ENCODE data around the gene AKT3.

Gene AKT3

GRCh38 chr1:243482141-243483022 is 367.7 kb downstream of the AKT3 start:
- no peak for DNase-seq

- DNase-seq, result no peak
Observed at GRCh38 chr1:243481101-243481500, 368.9 kb downstream of the AKT3 start.

DNA sequence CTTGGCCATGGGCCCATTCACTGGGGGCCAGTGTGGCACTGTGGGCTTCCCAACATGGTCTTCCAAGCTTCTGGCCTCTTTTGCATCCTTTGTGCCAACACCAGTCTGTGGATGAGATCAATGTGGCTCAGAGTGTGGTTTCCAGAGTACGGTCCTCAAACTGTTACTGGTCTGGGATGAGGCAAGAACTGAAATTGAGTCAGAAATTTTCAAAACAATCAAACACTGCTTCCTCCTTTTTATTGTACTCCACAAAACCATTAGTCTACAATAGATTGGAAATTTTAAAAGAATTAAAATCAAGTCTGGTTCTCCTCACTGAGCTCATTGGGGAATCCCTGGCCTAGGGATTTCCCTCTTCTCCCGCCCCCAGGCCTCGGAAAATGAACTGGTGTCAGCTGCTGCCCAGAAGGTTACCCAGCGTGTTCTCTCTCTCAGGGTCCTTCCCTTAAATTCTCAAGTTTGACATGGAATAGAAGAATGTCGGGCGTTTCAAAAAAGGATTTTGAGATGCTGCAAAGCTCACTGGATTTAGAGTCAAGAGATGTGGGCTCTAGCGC is 372.2 kb downstream of the AKT3 start:
- DNase-seq, result no peak

DNA sequence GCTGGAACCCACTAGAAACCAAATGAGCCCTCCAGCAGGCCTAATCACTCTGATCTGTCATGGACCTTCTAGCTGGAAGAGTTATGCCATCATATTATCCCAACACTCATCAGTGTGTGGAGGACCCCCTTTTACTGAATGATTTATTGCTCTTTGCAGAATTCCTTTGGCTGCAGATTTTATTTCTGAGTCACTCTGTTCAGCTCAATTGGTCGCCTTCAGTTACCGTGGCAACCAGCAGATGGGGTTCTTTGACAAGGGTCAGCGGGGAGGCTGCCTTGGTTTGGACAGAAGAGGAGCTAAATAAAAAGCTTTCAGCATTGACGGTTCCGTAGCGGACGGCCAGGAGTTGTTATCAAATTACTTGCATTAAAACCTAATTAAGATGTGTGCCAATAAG is 374.1 kb downstream of the AKT3 start:
- no peak for DNase-seq

DNA sequence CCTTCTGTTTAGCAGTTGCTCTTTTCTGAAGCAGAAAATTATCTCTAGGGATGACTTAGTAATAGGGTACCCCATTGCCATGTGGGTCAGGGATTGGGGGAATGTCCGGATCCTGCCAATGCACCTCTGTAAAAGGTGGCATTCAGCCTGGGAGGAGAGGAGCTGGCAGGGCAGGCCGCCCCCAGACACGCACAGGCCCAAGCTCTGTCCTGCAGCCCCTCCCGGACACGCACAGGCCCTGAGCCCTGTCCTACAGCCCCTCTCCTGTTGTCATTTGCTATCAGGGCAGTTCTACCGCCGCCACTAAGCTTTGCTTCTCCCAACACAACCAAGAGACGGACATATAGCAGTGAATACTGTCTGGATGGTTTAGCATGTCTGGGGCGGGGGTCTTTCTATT is 375.1 kb downstream of the AKT3 start:
- no peak for DNase-seq

DNA sequence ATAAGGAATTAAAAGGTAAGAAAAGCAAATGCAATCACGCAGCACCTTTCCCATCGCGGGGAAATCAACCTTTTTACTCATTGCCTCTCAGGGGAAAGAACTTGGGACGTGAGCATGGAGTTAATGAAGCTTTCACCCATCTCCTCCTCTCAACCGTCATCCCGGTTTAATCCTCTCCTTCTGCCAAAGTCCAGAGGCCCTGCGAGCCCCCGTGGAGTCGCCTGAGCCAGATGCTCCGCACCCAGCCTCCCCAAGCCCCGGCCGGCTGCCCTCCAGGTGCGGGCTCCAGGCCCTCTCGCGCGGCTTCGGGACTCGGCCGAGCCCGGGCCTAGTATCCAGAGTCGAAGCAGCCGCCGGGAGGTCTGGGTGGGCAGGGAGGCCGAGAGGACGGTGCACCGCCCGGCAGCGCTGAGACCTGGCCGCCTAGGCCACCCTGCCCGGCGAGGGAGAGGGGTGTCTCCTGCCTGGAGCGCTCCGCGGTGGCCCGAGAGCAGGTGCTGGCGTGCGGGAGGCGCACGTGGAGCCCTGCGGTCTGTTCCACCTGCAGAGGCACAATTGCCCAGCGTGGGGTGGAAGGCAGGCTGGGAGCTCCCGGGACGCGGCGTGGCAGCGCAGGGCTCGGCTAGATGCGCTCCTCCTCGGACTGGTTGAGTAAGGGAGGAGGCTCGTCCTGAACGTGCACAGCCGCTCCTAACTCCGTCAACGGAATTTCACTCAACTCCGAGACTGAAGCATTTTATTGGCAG is 375.7 kb downstream of the AKT3 start:
- DNase-seq, result no peak

DNA sequence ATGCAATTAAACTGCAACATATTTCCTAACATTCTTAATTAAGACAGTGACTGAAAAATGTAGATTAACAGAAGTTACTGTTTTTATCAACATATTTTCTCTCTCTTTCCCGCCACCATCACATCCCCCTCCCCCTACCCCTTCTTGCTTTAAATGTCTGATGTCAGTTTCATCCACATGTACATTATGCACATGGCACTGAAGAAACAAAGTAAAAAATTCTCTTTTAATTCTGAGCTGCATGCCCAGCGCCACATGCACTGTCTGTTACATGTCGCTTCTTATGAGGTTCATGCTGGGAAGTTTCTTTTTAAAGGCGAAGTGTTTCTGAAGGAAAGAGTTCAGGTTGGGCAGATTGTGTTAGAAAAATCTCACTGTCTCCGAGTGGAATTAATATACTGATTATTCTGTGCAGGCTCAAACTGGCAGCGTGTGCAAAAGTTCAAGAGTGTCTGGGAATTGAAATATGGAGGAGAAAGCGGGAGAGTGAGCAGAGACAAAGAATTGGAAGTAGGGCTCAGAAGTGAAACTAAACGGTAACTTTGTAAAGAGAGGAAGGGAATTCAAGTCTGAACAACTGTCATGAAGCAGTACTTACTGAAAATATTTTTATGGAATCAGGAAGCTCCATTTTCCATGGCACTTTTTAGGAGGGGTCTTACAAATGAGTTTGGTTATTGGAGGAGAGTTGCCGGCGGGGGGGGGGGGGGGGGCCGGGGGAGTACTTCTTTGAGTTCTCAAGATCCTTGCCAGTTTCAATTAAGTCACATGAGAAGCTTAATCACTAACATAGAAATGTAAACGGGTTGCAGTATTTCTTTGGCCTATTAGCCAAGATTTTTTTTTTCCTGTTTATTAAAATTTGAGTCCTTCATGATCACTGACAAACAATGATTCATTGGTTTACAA is 376.6 kb downstream of the AKT3 start:
- DNase-seq, result no peak

DNA sequence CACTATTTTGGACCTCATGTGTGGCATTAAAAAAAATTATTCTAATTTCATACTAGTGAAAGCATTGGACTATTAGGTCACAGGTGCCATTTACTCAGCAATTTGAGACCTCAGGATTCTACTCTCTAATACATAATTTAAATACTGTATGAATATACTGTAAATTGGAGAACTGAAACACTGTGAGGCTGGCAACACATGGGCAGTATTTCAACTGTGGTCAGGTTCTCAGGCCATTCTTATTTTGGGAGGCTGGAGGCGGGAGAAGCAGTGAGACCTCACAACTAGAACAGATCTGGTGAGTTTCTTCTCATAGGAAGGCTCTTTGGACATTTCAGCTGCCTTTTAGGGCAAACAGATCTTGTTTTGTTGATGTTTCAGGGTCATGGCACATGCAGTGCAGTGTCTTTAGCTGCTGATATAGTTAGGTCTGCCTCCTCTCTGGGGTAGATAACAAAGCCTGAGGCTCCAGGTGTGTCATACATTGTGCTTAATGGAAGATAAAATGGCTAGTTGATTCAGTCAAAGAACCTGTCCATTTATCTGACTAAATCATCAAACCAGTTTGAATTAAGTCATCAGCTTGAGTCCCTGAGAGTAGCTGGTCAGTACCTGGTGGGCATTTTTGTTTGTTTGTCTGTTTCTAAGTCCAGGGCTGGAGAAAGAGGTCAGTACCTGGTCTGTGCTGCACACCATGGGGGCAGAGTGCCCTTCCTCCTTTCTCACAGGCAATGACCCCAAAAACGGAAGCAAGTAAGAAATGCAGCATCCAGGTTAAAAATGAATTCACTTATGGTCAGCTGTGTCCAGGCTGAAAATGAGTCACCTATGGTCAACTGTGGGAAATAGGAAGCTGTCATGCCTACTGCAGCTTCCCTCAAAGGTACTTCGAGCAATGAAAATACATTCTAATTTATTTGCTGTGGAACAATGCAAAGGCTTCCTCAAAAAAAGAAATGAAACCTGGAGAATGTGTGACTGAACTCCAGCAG is 378.0 kb downstream of the AKT3 start:
- no peak for DNase-seq

DNA sequence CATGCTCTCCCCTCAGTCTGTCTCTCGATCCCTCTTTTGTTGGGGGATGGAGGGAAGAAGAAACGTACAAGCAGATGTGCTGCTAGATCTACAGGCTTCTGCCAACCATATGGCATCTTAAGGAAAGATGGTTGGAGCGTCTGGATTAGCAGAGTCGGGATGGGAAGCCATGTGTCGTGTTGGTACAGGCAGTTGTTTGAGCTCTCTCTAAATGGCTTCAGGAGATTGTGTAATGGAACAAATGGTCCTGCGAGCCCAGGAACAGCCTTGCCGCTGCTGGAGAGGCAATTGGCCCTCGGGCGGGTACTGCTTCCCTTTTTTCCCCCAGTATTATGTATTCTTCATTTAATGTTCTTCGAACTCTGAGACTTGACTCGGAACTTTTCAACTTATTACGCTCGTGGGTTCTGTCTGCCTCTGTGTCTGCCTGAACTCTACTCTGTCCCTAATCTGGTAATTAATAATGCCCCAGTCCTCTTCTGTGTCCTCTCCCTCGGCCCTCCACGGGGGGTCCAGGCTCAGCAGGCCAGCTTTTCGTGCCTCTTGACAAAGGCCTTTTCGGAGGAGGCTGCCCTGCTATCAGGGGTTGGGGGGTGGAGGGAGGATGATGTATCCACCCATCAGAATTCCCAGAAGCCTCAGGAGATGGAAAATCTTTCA is 378.9 kb downstream of the AKT3 start:
- DNase-seq, result no peak

- no peak for DNase-seq
Observed at GRCh38 chr1:243470502-243470901, 379.5 kb downstream of the AKT3 start.

GRCh38 chr1:243469497-243469896 is 380.5 kb downstream of the AKT3 start:
- DNase-seq, result no peak

DNA sequence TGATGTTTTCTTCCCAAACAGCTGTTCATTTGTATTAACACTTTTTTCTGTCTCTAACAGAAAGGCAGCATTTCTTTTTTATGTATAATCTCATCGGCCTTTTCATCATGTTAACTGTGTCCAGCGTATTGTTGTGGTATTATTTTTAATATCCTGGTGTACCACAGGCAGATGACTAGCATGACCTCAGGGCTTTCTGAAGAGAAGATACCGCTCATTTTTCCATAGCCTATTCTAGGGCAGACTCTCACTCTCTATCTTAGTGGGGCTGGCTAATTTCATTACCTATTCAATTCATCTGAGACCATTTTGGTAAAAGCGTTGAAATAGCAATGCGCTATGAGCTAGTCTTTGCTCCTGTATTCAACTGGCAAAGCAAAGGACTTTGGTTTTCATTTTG is 384.3 kb downstream of the AKT3 start:
- no peak for DNase-seq

DNA sequence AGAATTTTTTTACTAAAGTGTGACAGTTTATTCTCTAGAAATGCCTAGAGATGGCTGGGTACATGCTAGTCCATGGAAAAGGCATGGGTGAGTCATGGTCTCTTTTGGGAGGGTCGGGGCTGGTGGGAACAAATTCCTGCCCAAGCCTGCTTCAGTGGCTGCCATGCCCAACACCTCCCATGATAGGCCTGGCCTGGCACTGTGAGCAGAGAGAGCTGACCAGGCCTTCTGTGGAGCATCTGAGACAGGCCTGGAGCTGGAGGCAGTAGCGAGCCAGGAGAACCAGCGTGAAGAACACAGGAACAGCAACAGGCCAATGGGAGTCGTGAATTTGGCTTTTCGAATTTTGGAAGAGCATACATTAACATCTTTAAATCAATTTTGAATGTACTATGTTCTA is 385.0 kb downstream of the AKT3 start:
- no peak for DNase-seq

DNA sequence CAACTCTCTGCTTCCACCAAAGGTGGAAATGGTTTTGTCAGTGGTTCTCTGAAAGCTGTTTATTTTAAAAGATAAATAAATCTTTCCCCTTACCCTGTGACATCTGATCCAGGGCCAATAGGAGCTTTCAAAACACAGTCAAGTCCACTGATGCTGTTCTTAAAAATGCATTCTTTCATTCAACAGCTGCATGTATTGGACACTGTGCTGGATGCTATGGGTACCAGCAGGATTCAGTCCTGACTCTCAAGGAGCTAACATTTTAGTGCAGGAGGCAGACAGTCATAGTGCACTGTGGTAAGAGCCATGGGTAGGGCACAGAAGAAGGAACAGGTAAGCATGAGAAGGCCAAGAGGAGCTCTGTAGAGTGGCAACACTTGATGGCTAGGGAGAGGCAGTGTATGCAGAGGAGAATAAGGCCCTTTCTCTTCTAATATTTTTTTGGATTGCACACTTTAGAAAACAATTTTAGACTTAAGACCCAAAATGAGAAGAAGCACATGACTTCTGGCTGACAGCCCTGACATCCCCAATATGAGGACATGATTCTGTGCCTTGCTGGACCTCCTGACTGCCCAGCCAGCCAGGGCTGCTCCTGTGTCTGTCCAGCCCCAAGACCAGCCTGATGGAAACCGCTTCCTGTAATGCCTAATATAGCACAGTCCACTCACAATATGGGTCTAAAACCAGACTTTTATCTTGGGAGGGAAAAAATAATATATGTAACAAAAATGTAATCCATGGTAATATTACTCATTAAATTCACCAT is 386.9 kb downstream of the AKT3 start:
- no peak for DNase-seq

- DNase-seq, result no peak
Observed at GRCh38 chr1:243461700-243462099, 388.3 kb downstream of the AKT3 start.

DNA sequence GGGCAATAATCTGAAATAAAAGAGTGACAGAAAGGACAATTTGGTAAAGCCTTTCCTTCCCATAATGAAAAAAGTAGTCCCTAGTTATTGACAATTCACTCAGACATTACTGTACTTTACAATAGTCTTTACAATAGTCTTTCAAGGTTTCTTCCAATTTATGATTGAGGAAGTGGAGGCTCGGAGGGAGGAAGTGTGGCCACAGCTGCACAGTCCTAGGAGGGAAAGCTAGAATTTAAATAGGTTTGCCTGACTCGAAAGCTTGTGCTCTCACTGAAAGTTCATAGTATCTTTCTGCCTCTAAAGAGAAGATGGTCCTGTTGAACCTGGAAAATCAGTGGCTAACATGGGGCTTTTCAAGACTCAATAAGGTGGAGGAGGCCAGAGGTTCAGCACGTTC is 391.0 kb downstream of the AKT3 start:
- DNase-seq, result no peak

DNA sequence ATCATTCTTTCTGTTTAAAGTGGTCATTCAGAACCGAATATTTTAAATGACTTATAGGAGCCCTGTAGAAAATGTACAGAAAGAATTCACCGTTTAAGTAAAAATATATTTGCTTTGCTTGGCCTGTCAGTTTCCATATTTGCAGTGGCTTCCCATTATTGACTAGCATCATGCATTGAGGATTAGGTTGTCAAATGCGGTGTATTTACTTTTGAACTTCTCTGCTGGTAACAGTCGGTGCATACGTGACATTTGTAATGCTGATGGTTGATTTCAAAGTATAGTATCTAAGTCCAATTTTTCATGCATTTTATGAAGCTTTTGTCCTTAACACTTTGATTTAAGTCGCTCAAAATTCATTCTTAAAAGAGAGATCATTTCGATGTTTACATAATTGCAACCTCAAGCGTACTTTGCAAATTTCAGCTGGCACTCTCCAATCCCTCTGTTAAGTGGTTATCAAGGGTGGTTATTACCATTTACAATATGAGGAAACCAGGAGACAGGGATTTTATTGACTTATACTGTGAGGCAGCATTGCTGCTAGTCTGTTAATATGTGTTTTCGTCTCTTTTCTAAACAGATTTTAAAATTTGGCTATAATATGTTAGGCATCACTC is 392.6 kb downstream of the AKT3 start:
- peak; percentile 35 for DNase-seq

- no peak for DNase-seq
Observed at GRCh38 chr1:243455760-243456651, 394.0 kb downstream of the AKT3 start.

Measured in DMS153 (cell line).